OCI-LY1 (cell line): ENCODE data around the gene SLC1A2.

Experiments
- CTCF ChIP-seq: fragments of 200-600 bp; sonication (generic), shearing (Covaris generic); IDR thresholded peaks from 2 replicates; pipeline ENCODE4 v1.5.1; 2017; ENCODE audit warnings: mild to moderate bottlenecking, antibody characterized with exemption, low read length, moderate library complexity, mixed read lengths
- EZH2 ChIP-seq: fragments of 200-600 bp; sonication (generic), shearing (Covaris generic); IDR thresholded peaks from 2 replicates; pipeline ENCODE4 v1.8.0; 2017; ENCODE audit warnings: borderline replicate concordance, mixed run types, mild to moderate bottlenecking, antibody characterized with exemption, low read length, moderate library complexity, mixed read lengths

- no peak for TF ChIP-seq CTCF
- no peak for TF ChIP-seq EZH2
Observed at GRCh38 chr11:35317253-35317652, 102.1 kb downstream of the SLC1A2 start.
